SU-DHL-6 (cell line): ENCODE data around the gene MYOF.

Experiments
- EZH2phosphoT487 ChIP-seq: fragments of 200-600 bp; sonication (generic), shearing (Covaris generic); conservative IDR thresholded peaks from 2 replicates; pipeline ENCODE4 v1.6.1; 2018; ENCODE audit warnings: mild to moderate bottlenecking, antibody characterized with exemption, low read length, moderate library complexity, mixed read lengths
- TF ChIP-seq, protein P1 (sequence below): fragments of 200-600 bp; sonication (generic); IDR thresholded peaks from one replicate; pipeline ENCODE4 v1.5.1; 2017; ENCODE audit warnings: antibody characterized with exemption, mild to moderate bottlenecking, low read length, moderate library complexity; ENCODE audit not compliant: insufficient read depth, poor library complexity, severe bottlenecking

- TF ChIP-seq, protein P1, sequence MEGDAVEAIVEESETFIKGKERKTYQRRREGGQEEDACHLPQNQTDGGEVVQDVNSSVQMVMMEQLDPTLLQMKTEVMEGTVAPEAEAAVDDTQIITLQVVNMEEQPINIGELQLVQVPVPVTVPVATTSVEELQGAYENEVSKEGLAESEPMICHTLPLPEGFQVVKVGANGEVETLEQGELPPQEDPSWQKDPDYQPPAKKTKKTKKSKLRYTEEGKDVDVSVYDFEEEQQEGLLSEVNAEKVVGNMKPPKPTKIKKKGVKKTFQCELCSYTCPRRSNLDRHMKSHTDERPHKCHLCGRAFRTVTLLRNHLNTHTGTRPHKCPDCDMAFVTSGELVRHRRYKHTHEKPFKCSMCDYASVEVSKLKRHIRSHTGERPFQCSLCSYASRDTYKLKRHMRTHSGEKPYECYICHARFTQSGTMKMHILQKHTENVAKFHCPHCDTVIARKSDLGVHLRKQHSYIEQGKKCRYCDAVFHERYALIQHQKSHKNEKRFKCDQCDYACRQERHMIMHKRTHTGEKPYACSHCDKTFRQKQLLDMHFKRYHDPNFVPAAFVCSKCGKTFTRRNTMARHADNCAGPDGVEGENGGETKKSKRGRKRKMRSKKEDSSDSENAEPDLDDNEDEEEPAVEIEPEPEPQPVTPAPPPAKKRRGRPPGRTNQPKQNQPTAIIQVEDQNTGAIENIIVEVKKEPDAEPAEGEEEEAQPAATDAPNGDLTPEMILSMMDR: no peak
- no peak for TF ChIP-seq EZH2phosphoT487
Observed at GRCh38 chr10:93515071-93516005, 33.2 kb upstream of the MYOF start.
